Sigmoid colon (tissue), 7 donors: ENCODE data around the gene AQP5. TPM values are rescaled to one million over a fixed set of nuclear protein-coding genes. Genes with fewer than 3 reads are reported as not detected.
A peak's percentile ranks its signal among the peaks of the same experiment; 100 is the strongest.

Source experiments
- DNase-seq: peaks from one replicate; pipeline ENCODE4 v3.0.0-alpha.2; 2019
- H3K27ac ChIP-seq, 4 donors: fragments of 200-600 bp; sonication (generic); one replicate each; pipeline ENCODE4 v1.5.1; 2016 to 2019; ENCODE audit warnings: mild to moderate bottlenecking in 1 of 4
- H3K27me3 ChIP-seq, 3 donors: fragments of 200-600 bp; sonication (generic); one replicate each; pipeline ENCODE4 v1.5.1; 2019; ENCODE audit warnings: mild to moderate bottlenecking in 1 of 3
- H3K36me3 ChIP-seq, 4 donors: fragments of 200-600 bp; sonication (generic); one replicate each; pipeline ENCODE4 v1.5.1; 2016 to 2019
- H3K4me1 ChIP-seq, 4 donors: fragments of 200-600 bp; sonication (generic); one replicate each; pipeline ENCODE4 v1.5.1; 2017 to 2019
- H3K4me3 ChIP-seq, 4 donors: fragments of 200-600 bp; sonication (generic); one replicate each; pipeline ENCODE4 v1.5.1; 2017 to 2019; ENCODE audit warnings: mild to moderate bottlenecking in 2 of 4, moderate library complexity in 1 of 4
- H3K9me3 ChIP-seq, 4 donors: fragments of 200-600 bp in 3 of 4; sonication (generic) in 3 of 4; one replicate each; pipeline versions ENCODE4 v1.5.1 to v1.6.1; 2013 to 2019
- EP300 ChIP-seq, 4 donors: sonication (generic); formaldehyde crosslinking; IDR thresholded peaks; one replicate each; pipeline ENCODE4 v1.6.1; 2017; ENCODE audit warnings: antibody characterized with exemption in 4 of 4
- POLR2A ChIP-seq, 2 donors: fragments of 450-650 bp; IDR thresholded peaks; one replicate each; pipeline ENCODE4 v1.6.1; 2016; ENCODE audit warnings: antibody characterized with exemption in 2 of 2, mild to moderate bottlenecking in 2 of 2, moderate library complexity in 2 of 2
- POLR2AphosphoS5 ChIP-seq, 4 donors: sonication (generic); formaldehyde crosslinking; IDR thresholded peaks; one replicate each; pipeline ENCODE4 v1.6.1; 2017; ENCODE audit warnings: antibody characterized with exemption in 4 of 4
- WGBS, 2 donors: extraction: QIAGEN DNeasy Blood & Tissue Kit; methylation state at CpG; one replicate each; pipeline ENCODE4 v1.1.7; 2013; 5-methylcytosine and 5-hydroxymethylcytosine counted together
- intact Hi-C: fragments of 100-400 bp; cut with DNase I; formaldehyde crosslinking; loops from one replicate; pipeline ENCODE4 v1.15.1; 2023
- polyA plus RNA-seq, 3 donors: library from polyadenylated mRNA; stranded (reverse); fragments of 200-250 nt; gene quantifications; one replicate each; pipeline ENCODE4 v1.2.3, GENCODE V29; 2013
- total RNA-seq, 4 donors: library from RNA; depleted of rRNA; stranded (reverse); fragments of >200 nt; gene quantifications; one replicate each; pipeline ENCODE4 v1.1.0, GENCODE V29; 2016
- TF ChIP-seq, protein P1 (sequence below), 4 experiments: fragments of 450-650 bp in 3 of 4; fragments of 200-600 bp in 1 of 4; IDR thresholded peaks; one replicate each; pipeline ENCODE4 v1.5.1; 2016 to 2019; ENCODE audit warnings: antibody characterized with exemption in 4 of 4, mild to moderate bottlenecking in 3 of 4, moderate library complexity in 2 of 4
- donor health status: healthy with polysubstance abuse.
- donor health status: Bipolar disorder and iron deficiency.
- donor health status: healthy.

Gene AQP5
- total and polyA plus RNA-seq, 7 donors = 0.09 TPM; not detected in 6

DNA sequence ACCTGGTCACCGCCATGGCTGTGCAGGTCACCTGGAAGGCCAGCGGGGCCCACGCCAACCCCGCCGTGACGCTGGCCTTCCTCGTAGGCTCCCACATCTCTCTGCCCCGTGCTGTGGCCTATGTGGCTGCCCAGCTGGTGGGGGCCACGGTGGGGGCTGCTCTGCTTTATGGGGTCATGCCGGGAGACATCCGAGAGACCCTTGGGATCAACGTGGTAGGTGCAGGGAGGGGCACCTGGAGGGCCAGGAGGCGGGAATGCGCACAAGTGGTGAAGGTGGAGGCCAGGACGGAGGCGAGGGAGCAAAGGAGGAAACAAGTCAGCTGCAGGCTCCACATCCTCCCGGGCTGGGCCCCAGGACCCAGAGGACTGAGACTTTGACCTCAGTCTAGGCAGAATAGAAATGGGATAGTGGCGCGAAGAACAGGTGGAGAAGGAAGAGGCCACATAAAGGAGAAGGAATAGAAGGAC, 11.7 kb downstream of the AQP5 start:
- TF ChIP-seq POLR2AphosphoS5 (IDR thresholded peaks at IDR 0.05) (no peak), POLR2A (IDR thresholded peaks at IDR 0.05) (no peak), EP300 (IDR thresholded peaks at IDR 0.05) (no peak)
- TF ChIP-seq, protein P1, sequence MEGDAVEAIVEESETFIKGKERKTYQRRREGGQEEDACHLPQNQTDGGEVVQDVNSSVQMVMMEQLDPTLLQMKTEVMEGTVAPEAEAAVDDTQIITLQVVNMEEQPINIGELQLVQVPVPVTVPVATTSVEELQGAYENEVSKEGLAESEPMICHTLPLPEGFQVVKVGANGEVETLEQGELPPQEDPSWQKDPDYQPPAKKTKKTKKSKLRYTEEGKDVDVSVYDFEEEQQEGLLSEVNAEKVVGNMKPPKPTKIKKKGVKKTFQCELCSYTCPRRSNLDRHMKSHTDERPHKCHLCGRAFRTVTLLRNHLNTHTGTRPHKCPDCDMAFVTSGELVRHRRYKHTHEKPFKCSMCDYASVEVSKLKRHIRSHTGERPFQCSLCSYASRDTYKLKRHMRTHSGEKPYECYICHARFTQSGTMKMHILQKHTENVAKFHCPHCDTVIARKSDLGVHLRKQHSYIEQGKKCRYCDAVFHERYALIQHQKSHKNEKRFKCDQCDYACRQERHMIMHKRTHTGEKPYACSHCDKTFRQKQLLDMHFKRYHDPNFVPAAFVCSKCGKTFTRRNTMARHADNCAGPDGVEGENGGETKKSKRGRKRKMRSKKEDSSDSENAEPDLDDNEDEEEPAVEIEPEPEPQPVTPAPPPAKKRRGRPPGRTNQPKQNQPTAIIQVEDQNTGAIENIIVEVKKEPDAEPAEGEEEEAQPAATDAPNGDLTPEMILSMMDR (IDR thresholded peaks at IDR 0.05) = no peak
- no peak overlapping the region for H3K4me3 ChIP-seq
- no peaks in the 10 kb centered on the region for H3K9me3 ChIP-seq
- intact Hi-C loops = no loop called here
- H3K27ac ChIP-seq = no peak overlapping the region
- peak; percentile 60 for DNase-seq
- H3K36me3 ChIP-seq = no peaks in the 10 kb centered on the region
- 69 to 86% methylated on average over 19 of the region's 19 CpGs for WGBS, 2 donors
- peaks cover 0 to 7% (median 0%) of the 10 kb centered on the region in 3 donors for H3K27me3 ChIP-seq
- peaks cover 0 to 18% (median 14%) of the 10 kb centered on the region in 4 donors for H3K4me1 ChIP-seq

- H3K4me3 ChIP-seq = no peak overlapping the region
- intact Hi-C loops = loop anchor here (1.0 kb wide), 1 partner anchor 82 kb away; no protein-coding TSS in a partner anchor
- H3K27ac ChIP-seq = peak overlapping the region in 3 of 4 donors; percentile 53 to 69 (median 60)
- no peaks in the 10 kb centered on the region for H3K27me3 ChIP-seq
- peak; percentile 93 for DNase-seq
- TF ChIP-seq POLR2A (IDR thresholded peaks at IDR 0.05) (no peak), EP300 (IDR thresholded peaks at IDR 0.05) (no peak), POLR2AphosphoS5 (IDR thresholded peaks at IDR 0.05) (peak in 2 of 4 donors; percentile 10 to 36)
- TF ChIP-seq, protein P1 (IDR thresholded peaks at IDR 0.05) = peak; percentile 59 to 83 (median 68)
- H3K9me3 ChIP-seq = no peaks in the 10 kb centered on the region
- no peaks in the 10 kb centered on the region for H3K36me3 ChIP-seq
- 51 to 66% methylated on average over 15 of the region's 15 CpGs for WGBS, 2 donors
- peaks cover 0 to 18% (median 14%) of the 10 kb centered on the region in 4 donors for H3K4me1 ChIP-seq
Observed at GRCh38 chr12:49974231-49974675, 12.6 kb downstream of the AQP5 start.

DNA sequence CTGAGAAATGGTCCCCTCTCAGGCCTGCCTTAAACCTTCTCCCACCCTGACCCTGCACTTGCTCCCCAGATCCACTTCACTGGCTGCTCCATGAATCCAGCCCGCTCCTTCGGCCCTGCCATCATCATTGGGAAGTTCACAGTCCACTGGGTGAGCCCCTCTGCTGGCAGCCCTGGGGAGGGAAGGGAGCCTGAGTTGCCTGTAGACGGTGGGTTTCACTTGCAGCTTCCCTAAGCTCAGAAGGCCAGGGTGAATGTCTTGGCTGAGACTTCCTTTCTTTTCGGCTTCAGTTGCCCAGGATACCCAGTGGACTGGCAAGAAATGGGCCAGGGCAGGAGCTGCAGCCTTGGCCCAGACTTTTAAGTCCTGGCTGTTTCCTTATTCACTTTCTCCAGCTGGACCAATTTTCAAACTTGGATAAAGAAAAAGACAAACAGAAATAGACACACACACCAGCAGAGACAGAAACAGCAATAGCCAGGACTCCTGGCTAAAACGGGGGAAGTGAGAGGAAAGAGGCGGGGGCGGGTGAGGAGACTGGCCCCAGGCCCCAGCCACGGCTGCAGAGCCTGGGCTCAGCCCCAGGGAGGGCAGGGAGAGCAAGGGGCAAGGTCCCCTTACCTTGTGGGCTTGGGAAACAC, 13.1 kb downstream of the AQP5 start:
- Histone ChIP-seq H3K4me1 (peaks cover 0 to 18% (median 14%) of the 10 kb centered on the region in 4 donors), H3K27ac (peak overlapping the region in 3 of 4 donors; percentile 53 to 69 (median 60)), H3K27me3 (no peaks in the 10 kb centered on the region), H3K4me3 (no peak overlapping the region), H3K36me3 (no peaks in the 10 kb centered on the region), H3K9me3 (no peaks in the 10 kb centered on the region)
- intact Hi-C loops = loop anchor here (1.0 kb wide), 1 partner anchor 82 kb away; no protein-coding TSS in a partner anchor
- peak; percentile 65 for DNase-seq
- WGBS, 2 donors = 60 to 67% methylated on average over 8 of the region's 8 CpGs
- no peak for TF ChIP-seq POLR2A (IDR thresholded peaks at IDR 0.05)
- TF ChIP-seq, protein P1 (IDR thresholded peaks at IDR 0.05) = no peak
- TF ChIP-seq EP300 (IDR thresholded peaks at IDR 0.05) = no peak
- no peak for TF ChIP-seq POLR2AphosphoS5 (IDR thresholded peaks at IDR 0.05)

GRCh38 chr12:49975318-49975761, 13.7 kb downstream of the AQP5 start:
- peak; percentile 67 for DNase-seq
- H3K4me3 ChIP-seq = no peak overlapping the region
- peaks cover 0 to 18% (median 14%) of the 10 kb centered on the region in 4 donors for H3K4me1 ChIP-seq
- intact Hi-C loops = no loop called here
- 39 to 68% methylated on average over 17 of the region's 17 CpGs for WGBS, 2 donors
- no peaks in the 10 kb centered on the region for H3K27me3 ChIP-seq
- TF ChIP-seq EP300 (IDR thresholded peaks at IDR 0.05) (no peak), POLR2AphosphoS5 (IDR thresholded peaks at IDR 0.05) (no peak), POLR2A (IDR thresholded peaks at IDR 0.05) (no peak)
- TF ChIP-seq, protein P1 (IDR thresholded peaks at IDR 0.05) = no peak
- no peaks in the 10 kb centered on the region for H3K36me3 ChIP-seq
- peak overlapping the region in 3 of 4 donors; percentile 53 to 69 (median 60) for H3K27ac ChIP-seq
- no peaks in the 10 kb centered on the region for H3K9me3 ChIP-seq
